Stimulated activated CD8-positive, alpha-beta memory T cell treated with anti-CD3 and anti-CD28 coated beads, Interleukin-15, amount 100 ng/mL, for 48 hours (primary cell): ENCODE data around the gene ITFG2.
"Not testable (repeated sequence)": the region's sequence is repeated elsewhere in the genome, so short reads cannot be mapped to it uniquely, and the experiment has no call there.

Experiments used
- DNase-seq, 2 donors: peaks; one replicate each; pipeline ENCODE4 v3.0.0-alpha.2; 2020; ENCODE audit warnings: low read depth in 2 of 2

Gene ITFG2

GRCh38 chr12:2812290-2813213 is at the start of gene ITFG2:
Gene ITFG2, plus strand, starts transcription at chr12:2812668. Its CDS starts 93 bp downstream, at chr12:2812761.
- peak; percentile 93 to 95 for DNase-seq

GRCh38 chr12:2764398-2764797 is 48.1 kb upstream of the ITFG2 start:
- DNase-seq, result no peak

- DNase-seq, result no peak
Observed at GRCh38 chr12:2765052-2765451, 47.4 kb upstream of the ITFG2 start.

GRCh38 chr12:2765608-2766007 is 46.9 kb upstream of the ITFG2 start:
- DNase-seq, result no peak

- no peak for DNase-seq
Observed at GRCh38 chr12:2768224-2768961, 44.1 kb upstream of the ITFG2 start.

- DNase-seq, result no peak
Observed at GRCh38 chr12:2769866-2770533, 42.5 kb upstream of the ITFG2 start.

GRCh38 chr12:2770544-2770943 is 41.9 kb upstream of the ITFG2 start:
- DNase-seq, result not testable (repeated sequence)

GRCh38 chr12:2772370-2772769 is 40.1 kb upstream of the ITFG2 start:
- no peak for DNase-seq

GRCh38 chr12:2773199-2773875 is 39.1 kb upstream of the ITFG2 start:
- no peak for DNase-seq

GRCh38 chr12:2775431-2775830 is 37.0 kb upstream of the ITFG2 start:
- DNase-seq, result no peak

GRCh38 chr12:2776129-2776806 is 36.2 kb upstream of the ITFG2 start:
- no peak for DNase-seq

- DNase-seq, result no peak
Observed at GRCh38 chr12:2779281-2779680, 33.2 kb upstream of the ITFG2 start.

- DNase-seq, result peak in 1 of 2 donors; percentile 17
Observed at GRCh38 chr12:2783936-2784600, 28.4 kb upstream of the ITFG2 start.

GRCh38 chr12:2785017-2785416 is 27.5 kb upstream of the ITFG2 start:
- DNase-seq, result no peak

- DNase-seq, result no peak
Observed at GRCh38 chr12:2791089-2791488, 21.4 kb upstream of the ITFG2 start.

GRCh38 chr12:2792671-2793500 is 19.6 kb upstream of the ITFG2 start:
- DNase-seq, result no peak

- DNase-seq, result no peak
Observed at GRCh38 chr12:2793561-2793960, 18.9 kb upstream of the ITFG2 start.

- DNase-seq, result no peak
Observed at GRCh38 chr12:2794191-2794735, 18.2 kb upstream of the ITFG2 start.

- DNase-seq, result peak; percentile 84
Observed at GRCh38 chr12:2794736-2795289, 17.7 kb upstream of the ITFG2 start, which contains the start of gene FKBP4. Gene FKBP4, plus strand, starts transcription at chr12:2794970. Its CDS starts 170 bp downstream, at chr12:2795140.
